Activated CD4-positive, alpha-beta memory T cell treated with anti-CD3 and anti-CD28 coated beads, Interleukin-2, amount 10 ng/mL, durations not matched to agents 7 days and 5 days (primary cell): ENCODE data around the gene ITGA2. TPM values are rescaled to one million over a fixed set of nuclear protein-coding genes. Genes with fewer than 3 reads are reported as not detected.

Source experiments
- CTCF ChIA-PET: fragments of 350-600 bp; sonication (Branson Sonifier 250); formaldehyde crosslinking; loops from one replicate; lab custom pipeline; 2021; ENCODE audit warnings: antibody characterized with exemption, inconsistent platforms; lab: Charles Lee
- POLR2A ChIA-PET: fragments of 350-600 bp; sonication (Branson Sonifier 250); formaldehyde crosslinking; loops from one replicate; lab custom pipeline; 2021; ENCODE audit warnings: antibody characterized with exemption; lab: Charles Lee
- DNase-seq: peaks from one replicate; pipeline ENCODE4 v3.0.0-alpha.2; 2020
- H3K27ac Mint-ChIP-seq: one replicate; pipeline ENCODE4 v1.8.0; 2021; ENCODE audit warnings: mild to moderate bottlenecking, mixed read lengths
- H3K27me3 Mint-ChIP-seq: one replicate; pipeline ENCODE4 v1.8.0; 2021; ENCODE audit warnings: mixed read lengths
- H3K36me3 Mint-ChIP-seq: one replicate; pipeline ENCODE4 v1.8.0; 2021; ENCODE audit warnings: low read depth, mixed read lengths
- H3K4me1 Mint-ChIP-seq: one replicate; pipeline ENCODE4 v1.8.0; 2021; ENCODE audit warnings: mixed read lengths
- H3K4me3 Mint-ChIP-seq: one replicate; pipeline ENCODE4 v1.8.0; 2021; ENCODE audit warnings: mild to moderate bottlenecking, mixed read lengths
- H3K9me3 Mint-ChIP-seq: one replicate; pipeline ENCODE4 v1.8.0; 2021; ENCODE audit warnings: mixed read lengths
- total RNA-seq, 2 experiments: library from RNA; stranded (reverse); gene quantifications; one replicate each; pipeline ENCODE4 v1.2.3, GENCODE V29; 2021

The ITGA2 gene
- total RNA-seq, 2 experiments from 2014 or later = 10.2 to 11.2 TPM

DNA sequence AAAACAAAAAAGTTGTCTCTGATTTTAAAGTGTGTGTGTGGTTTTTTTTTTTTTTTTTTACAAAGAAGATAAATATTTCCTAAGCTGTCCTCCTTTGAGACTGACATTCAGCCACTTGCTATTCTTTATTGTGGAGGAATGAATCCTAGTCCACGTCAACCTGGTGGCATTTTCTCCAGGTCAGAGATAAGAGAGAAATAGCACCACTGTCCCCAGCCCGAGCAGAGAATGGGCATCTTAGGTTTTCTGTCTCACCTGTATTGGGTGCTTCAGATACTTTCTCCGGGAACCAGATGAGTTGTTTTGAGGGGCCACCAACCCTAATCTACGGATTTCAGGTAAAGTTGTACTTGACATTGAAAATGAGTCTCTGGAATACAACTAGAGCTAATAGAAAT, 1.4 kb downstream of the ITGA2 start:
- Mint-ChIP-seq H3K27ac (no peak overlapping the region), H3K4me3 (peak overlapping the region; percentile 79), H3K4me1 (peaks cover 53% of the 10 kb centered on the region), H3K36me3 (peaks cover 32% of the 10 kb centered on the region), H3K9me3 (no peaks in the 10 kb centered on the region), H3K27me3 (peaks cover 16% of the 10 kb centered on the region)
- no peak for DNase-seq
- ChIA-PET POLR2A (interaction anchor here (1.4 to 3.5 kb wide), 2 partner anchors 42 to 99 kb away, joined by 4 to 18 read pairs; no protein-coding TSS in a partner anchor), CTCF (interaction anchor here (0.7 to 4.9 kb wide), 6 partner anchors 8 to 203 kb away, joined by 3 to 37 read pairs (median 3); partner anchors contain the start of gene MOCS2)

DNA sequence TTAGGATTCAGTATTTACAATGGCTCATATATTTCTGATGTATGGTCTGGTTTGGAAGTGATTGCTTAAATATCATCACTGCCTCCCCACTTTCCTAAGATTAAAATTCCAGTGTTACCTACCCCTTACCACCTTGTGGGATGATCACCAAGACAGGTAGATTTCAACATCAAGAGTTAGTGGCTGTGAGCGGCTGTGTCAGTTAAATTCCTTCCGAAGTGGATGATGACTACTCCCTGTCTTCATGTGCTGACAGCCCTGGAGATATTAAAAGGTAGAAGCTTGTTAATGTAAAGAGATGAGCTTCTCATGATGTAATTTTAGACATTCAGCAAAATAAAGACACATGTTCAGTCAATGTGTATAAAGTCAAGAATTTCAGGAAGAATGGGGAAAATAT, 4.2 kb downstream of the ITGA2 start:
- peaks cover 42% of the 10 kb centered on the region for H3K4me1 Mint-ChIP-seq
- H3K36me3 Mint-ChIP-seq = peaks cover 42% of the 10 kb centered on the region
- POLR2A ChIA-PET = no interaction called here
- no peaks in the 10 kb centered on the region for H3K9me3 Mint-ChIP-seq
- DNase-seq = no peak
- H3K4me3 Mint-ChIP-seq = no peak overlapping the region
- H3K27me3 Mint-ChIP-seq = peaks cover 6% of the 10 kb centered on the region
- no peak overlapping the region for H3K27ac Mint-ChIP-seq
- CTCF ChIA-PET = no interaction called here

DNA sequence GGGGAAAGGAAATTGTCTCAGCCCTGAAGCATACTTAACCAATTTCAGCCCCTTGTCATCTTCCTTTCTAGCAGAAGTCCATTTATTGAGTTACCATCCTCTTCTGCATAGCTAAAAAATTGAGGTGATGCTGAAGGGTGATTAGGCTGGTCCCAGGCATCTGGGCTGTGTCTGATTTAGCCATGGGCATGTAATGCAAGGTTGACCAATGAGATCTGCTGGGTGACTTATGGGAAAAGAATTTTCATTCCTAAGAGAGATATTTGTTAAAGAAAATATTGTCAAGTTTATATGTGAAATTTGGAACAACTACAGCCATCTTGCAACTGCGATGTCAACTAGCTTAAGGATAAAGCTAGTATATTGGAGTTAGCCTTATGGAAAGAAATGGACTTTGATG, 5.1 kb downstream of the ITGA2 start:
- Mint-ChIP-seq H3K27ac (no peak overlapping the region), H3K27me3 (peaks cover 4% of the 10 kb centered on the region), H3K9me3 (no peaks in the 10 kb centered on the region), H3K4me1 (peaks cover 47% of the 10 kb centered on the region), H3K36me3 (peaks cover 48% of the 10 kb centered on the region), H3K4me3 (no peak overlapping the region)
- no peak for DNase-seq
- ChIA-PET POLR2A (no interaction called here), CTCF (no interaction called here)

DNA sequence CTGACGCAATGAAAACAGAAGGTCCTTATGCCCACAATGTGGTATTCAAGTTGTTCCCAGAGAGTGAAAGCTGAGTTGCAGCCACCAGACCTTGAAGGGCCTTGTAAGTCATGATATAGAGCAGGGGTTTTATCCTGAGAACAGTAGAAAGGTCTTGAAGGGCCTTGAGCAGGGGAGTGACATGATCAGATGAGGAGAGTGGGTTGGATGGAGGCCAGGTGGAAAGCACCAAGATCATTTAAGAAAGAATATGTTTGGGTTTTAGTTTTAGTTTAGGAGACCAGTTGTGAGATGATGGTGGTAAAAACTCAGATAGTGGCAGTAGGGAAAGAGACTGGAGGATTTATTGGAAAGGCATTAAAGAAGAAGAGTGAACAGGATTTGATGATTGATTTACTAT, 5.9 kb downstream of the ITGA2 start:
- ChIA-PET POLR2A (no interaction called here), CTCF (no interaction called here)
- Mint-ChIP-seq H3K4me1 (peaks cover 49% of the 10 kb centered on the region), H3K27ac (no peak overlapping the region), H3K9me3 (no peaks in the 10 kb centered on the region), H3K27me3 (peaks cover 4% of the 10 kb centered on the region), H3K4me3 (no peak overlapping the region), H3K36me3 (peaks cover 47% of the 10 kb centered on the region)
- no peak for DNase-seq

DNA sequence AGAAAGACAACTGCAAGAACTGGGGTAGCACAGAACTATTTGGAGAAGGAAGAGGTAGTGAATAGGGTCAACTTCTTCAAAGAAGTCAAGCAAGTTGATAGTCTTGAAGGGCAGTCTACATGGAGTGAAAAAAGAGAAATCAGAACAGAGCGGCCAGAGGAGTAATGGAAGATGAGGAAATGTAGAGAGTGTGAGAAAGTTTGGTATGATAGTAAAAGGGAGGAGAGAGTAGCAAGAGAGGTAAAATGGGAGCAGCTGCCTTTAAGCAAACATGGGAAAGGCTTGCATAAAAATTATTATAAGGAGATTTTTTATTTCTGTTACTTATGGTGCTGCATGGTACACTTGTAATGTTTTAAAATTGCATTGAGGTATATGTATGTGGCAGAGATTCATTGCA, 6.8 kb downstream of the ITGA2 start:
- POLR2A ChIA-PET = interaction anchor here (1.4 to 1.5 kb wide), 2 partner anchors 47 to 1314 kb away, joined by 3 read pairs; partner anchors contain the start of gene ARL15
- Mint-ChIP-seq H3K27me3 (peaks cover 4% of the 10 kb centered on the region), H3K9me3 (no peaks in the 10 kb centered on the region), H3K36me3 (peaks cover 50% of the 10 kb centered on the region), H3K4me3 (no peak overlapping the region), H3K27ac (no peak overlapping the region), H3K4me1 (peaks cover 44% of the 10 kb centered on the region)
- CTCF ChIA-PET = no interaction called here
- DNase-seq = no peak

DNA sequence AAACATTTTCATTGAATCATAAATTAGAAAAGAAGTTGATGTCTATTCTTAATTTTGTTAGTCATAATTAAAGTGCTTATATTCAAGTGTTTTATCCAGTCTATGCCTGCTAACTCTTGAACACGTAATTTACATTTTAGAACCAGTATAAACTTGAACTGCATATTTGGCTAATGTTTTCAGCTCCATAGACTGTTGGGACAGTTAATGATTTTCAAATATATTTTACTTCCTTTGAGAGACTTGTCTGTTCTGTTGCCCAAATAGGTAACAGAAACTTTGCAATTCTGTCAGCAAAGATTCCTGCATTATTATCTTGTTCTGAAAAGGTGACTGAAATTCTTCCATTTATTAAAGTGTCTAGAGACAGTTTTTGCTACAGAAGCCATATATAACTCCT, 7.8 kb downstream of the ITGA2 start:
- H3K4me3 Mint-ChIP-seq = no peak overlapping the region
- DNase-seq = no peak
- H3K27me3 Mint-ChIP-seq = peaks cover 4% of the 10 kb centered on the region
- peaks cover 54% of the 10 kb centered on the region for H3K36me3 Mint-ChIP-seq
- H3K27ac Mint-ChIP-seq = no peak overlapping the region
- POLR2A ChIA-PET = interaction anchor here (1.4 to 1.5 kb wide), 2 partner anchors 48 to 1313 kb away, joined by 3 read pairs; partner anchors contain the start of gene ARL15
- CTCF ChIA-PET = interaction anchor here (1.3 kb wide), 1 partner anchor 8 kb away, joined by 3 read pairs; the partner anchor contains the start of gene ITGA2
- peaks cover 41% of the 10 kb centered on the region for H3K4me1 Mint-ChIP-seq
- no peaks in the 10 kb centered on the region for H3K9me3 Mint-ChIP-seq

DNA sequence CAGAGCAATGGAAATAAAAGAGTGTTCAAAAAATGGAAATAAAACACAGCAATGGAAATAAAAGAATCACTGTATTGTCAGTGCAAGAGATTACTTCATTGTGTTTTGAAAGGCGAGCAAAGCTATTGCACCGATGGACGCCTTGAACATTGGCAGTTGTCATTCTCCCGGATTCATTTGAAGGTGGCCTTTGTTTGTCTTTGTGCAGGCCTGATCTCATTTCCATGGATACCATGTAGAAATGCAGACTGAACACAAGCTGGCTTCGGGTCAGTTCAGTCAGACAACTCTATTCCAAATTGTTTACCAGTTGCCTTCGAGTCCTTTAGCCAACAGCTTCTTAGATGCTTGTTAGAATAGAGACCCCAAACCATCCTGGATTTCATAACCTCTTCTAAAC, 8.3 kb downstream of the ITGA2 start:
- Mint-ChIP-seq H3K4me3 (no peak overlapping the region), H3K27ac (no peak overlapping the region), H3K27me3 (peaks cover 4% of the 10 kb centered on the region), H3K9me3 (no peaks in the 10 kb centered on the region), H3K4me1 (peaks cover 37% of the 10 kb centered on the region), H3K36me3 (peaks cover 50% of the 10 kb centered on the region)
- CTCF ChIA-PET = interaction anchor here (1.3 kb wide), 1 partner anchor 8 kb away, joined by 3 read pairs; the partner anchor contains the start of gene ITGA2
- no peak for DNase-seq
- POLR2A ChIA-PET = interaction anchor here (1.5 kb wide), 1 partner anchor 1313 kb away, joined by 3 read pairs; the partner anchor contains the start of gene ARL15

DNA sequence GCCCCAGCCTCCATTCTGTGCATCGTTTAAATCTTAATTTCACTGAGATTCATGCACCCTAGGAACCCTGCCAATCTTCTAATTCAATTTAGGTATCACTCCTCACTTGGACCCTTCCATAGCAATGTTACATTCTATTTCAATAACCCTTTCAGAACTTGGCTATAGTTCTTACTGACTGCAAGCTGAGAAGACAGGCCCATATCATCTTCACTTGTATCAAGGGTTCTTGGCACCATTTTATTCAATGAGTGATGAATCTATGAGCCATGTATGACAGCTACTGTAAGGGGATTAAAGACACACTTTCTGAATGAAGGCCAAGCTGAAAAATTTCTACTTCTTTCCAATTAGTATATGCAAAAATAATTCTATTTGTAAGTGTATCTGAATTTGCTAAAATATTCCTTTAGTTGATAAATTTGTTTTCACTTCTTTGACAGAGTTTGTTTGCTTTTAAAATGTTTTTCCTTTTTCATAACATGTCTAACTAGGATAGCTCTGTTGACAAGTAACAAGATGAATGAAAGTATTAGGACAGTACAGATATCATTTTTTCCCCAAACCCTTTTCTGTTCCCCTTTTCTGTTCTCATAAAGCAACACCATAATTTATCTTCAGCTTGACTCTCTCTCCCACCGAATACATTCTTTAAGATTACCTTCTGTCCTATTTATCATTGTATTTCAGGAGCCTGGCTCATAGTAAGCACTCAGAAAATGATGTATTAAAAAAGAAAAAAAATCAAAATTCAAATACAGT, 9.6 kb downstream of the ITGA2 start:
- ChIA-PET POLR2A (interaction anchor here (0.6 to 1.5 kb wide), 6 partner anchors 9 to 97 kb away, joined by 3 to 6 read pairs (median 3); partner anchors contain the start of gene ITGA2), CTCF (interaction anchor here (0.9 to 1.5 kb wide), 4 partner anchors 8 to 43 kb away, joined by 3 to 8 read pairs (median 4); partner anchors contain the start of gene ITGA2)
- H3K36me3 Mint-ChIP-seq = peaks cover 49% of the 10 kb centered on the region
- peak overlapping the region; percentile 26 for H3K27ac Mint-ChIP-seq
- no peaks in the 10 kb centered on the region for H3K9me3 Mint-ChIP-seq
- H3K4me3 Mint-ChIP-seq = no peak overlapping the region
- peaks cover 39% of the 10 kb centered on the region for H3K4me1 Mint-ChIP-seq
- H3K27me3 Mint-ChIP-seq = peaks cover under 1% of the 10 kb centered on the region
- DNase-seq = no peak

DNA sequence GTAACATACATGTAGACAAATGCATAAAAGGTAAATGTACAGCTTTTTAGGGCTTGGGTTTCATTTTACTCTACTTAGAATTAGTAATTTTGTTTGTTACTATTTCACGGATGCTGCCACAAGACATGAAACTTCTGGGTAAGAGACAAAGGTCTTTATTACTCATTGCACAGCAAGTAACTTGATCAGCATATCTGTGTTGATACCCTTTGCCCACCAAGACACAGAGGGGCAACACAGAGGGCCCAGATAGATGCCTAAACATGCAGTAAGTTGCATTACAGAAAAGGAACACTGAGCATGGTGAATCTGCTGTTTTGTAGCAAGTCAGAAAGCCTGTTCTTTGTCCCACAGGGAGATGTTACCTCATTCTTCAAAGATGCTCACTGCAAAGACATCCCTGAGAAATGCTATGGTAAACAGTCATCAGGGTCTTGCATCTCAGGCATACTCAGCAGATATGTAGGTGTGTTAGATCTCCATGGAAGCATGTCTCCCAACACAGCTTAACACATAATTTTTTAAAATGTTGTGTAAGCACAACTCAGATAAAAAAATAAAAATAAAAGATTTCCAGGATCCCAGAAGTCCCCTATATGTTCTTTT, 10.3 kb downstream of the ITGA2 start:
- peaks cover 46% of the 10 kb centered on the region for H3K36me3 Mint-ChIP-seq
- DNase-seq = no peak
- peaks cover 44% of the 10 kb centered on the region for H3K4me1 Mint-ChIP-seq
- peak overlapping the region; percentile 17 for H3K27ac Mint-ChIP-seq
- ChIA-PET POLR2A (interaction anchor here (0.6 to 1.5 kb wide), 5 partner anchors 10 to 96 kb away, joined by 3 to 6 read pairs (median 3); partner anchors contain the start of gene ITGA2), CTCF (interaction anchor here (0.9 to 1.5 kb wide), 4 partner anchors 9 to 42 kb away, joined by 3 to 8 read pairs (median 4); partner anchors contain the start of gene ITGA2)
- no peaks in the 10 kb centered on the region for H3K9me3 Mint-ChIP-seq
- H3K4me3 Mint-ChIP-seq = no peak overlapping the region
- no peaks in the 10 kb centered on the region for H3K27me3 Mint-ChIP-seq

DNA sequence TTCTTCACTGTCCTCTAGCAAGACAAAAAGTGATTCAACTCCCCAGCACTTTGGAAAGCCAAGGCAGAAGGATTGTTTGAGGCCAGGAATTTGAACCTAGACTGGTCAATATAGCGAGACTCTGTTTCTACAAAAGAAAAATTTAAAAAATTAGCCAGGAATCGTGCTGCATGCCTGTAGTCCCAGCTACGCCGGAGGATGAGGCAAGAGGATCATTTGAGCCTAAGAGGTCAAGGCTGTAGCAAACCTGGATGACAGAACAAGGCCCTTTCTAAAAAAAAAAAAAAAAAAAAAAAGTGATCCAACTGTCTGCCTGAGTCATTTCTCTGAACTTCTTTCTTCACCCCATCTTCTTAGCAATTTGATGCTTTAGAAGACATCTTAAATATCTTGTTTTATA, 12.4 kb downstream of the ITGA2 start:
- ChIA-PET POLR2A (no interaction called here), CTCF (no interaction called here)
- Mint-ChIP-seq H3K4me1 (peaks cover 62% of the 10 kb centered on the region), H3K27me3 (no peaks in the 10 kb centered on the region), H3K4me3 (no peak overlapping the region), H3K9me3 (no peaks in the 10 kb centered on the region), H3K36me3 (peaks cover 54% of the 10 kb centered on the region), H3K27ac (no peak overlapping the region)
- DNase-seq = no peak

DNA sequence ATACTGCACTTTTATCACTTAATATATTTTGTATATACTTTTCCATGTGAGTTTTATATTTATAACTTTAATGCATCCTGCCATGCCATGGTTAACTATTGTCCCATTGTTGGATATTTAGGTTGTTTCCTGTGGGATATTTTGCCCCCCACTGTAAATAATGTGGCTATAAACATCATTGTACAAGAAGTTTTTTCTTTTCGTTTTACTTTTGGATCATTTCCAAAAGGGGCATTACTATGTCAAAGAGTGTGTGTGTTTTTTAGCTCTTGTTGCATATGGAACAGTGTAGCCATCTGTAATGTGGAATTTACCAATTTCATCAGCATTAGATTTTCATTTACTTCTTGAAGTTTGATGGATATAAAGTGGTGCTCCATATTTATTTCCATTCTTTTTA, 13.3 kb downstream of the ITGA2 start:
- Mint-ChIP-seq H3K9me3 (no peaks in the 10 kb centered on the region), H3K4me3 (no peak overlapping the region), H3K4me1 (peaks cover 68% of the 10 kb centered on the region), H3K27ac (no peak overlapping the region), H3K36me3 (peaks cover 45% of the 10 kb centered on the region), H3K27me3 (no peaks in the 10 kb centered on the region)
- POLR2A ChIA-PET = no interaction called here
- DNase-seq = no peak
- CTCF ChIA-PET = no interaction called here

DNA sequence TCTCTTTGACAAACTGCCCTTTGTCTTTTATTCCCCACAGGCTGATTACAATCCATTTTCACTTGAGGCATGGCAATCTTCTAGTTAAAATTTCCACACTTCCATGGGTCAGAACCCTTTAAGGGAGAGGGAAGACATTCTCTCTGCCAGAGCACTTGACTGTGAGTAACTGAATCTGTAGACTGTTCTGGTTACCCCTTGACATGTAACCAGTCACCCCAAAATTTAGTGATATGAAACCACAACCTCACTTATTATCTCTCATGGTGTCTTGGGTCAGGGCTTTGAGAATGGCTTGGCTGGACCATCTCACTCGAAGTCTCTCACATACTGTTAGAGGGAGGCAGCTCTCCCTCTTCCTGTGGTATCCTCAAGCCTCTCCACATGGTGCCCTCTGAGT, 14.0 kb downstream of the ITGA2 start:
- CTCF ChIA-PET = no interaction called here
- Mint-ChIP-seq H3K4me3 (no peak overlapping the region), H3K36me3 (peaks cover 45% of the 10 kb centered on the region), H3K27ac (peak overlapping the region; percentile 13), H3K4me1 (peaks cover 74% of the 10 kb centered on the region), H3K27me3 (no peaks in the 10 kb centered on the region), H3K9me3 (no peaks in the 10 kb centered on the region)
- POLR2A ChIA-PET = no interaction called here
- no peak for DNase-seq
